WTC11 (cell line): Measurements from ENCODE around the gene TMPRSS13. TPM values are rescaled to one million over a fixed set of nuclear protein-coding genes. Genes with fewer than 3 reads are reported as not detected.

Experiments
- ATAC-seq: fragments of 200-7000 bp; cut with Tn5 transposase; 2 replicates; pipeline ENCODE4 v1.10.0; 2021; ENCODE audit warnings: mild to moderate bottlenecking, moderate library complexity
- CTCF ChIA-PET: fragments of 300-600 bp; sonication (Branson Sonifier 250); formaldehyde crosslinking; loops from one replicate; lab custom pipeline; 2021; ENCODE audit warnings: antibody characterized with exemption; lab: Charles Lee
- POLR2A ChIA-PET: fragments of 350-600 bp; sonication (Branson Sonifier 250); formaldehyde crosslinking; loops from one replicate; lab custom pipeline; 2021; ENCODE audit warnings: antibody characterized with exemption; lab: Charles Lee
- DNase-seq: peaks from one replicate; pipeline ENCODE4 v3.0.0; 2021; ENCODE audit warnings: low spot score
- H3K27ac Mint-ChIP-seq: 2 replicates; pipeline ENCODE4 v1.8.0; 2021; ENCODE audit warnings: mixed read lengths
- H3K27me3 Mint-ChIP-seq: 2 replicates; pipeline ENCODE4 v1.8.0; 2021; ENCODE audit warnings: low read depth, mild to moderate bottlenecking, moderate library complexity, mixed read lengths
- H3K36me3 Mint-ChIP-seq: 2 replicates; pipeline ENCODE4 v1.8.0; 2021; ENCODE audit warnings: mixed read lengths
- H3K4me1 Mint-ChIP-seq: 2 replicates; pipeline ENCODE4 v1.8.0; 2022; ENCODE audit warnings: mixed read lengths
- H3K4me3 Mint-ChIP-seq: 2 replicates; pipeline ENCODE4 v1.8.0; 2021; ENCODE audit warnings: mild to moderate bottlenecking, moderate library complexity, mixed read lengths
- H3K9me3 Mint-ChIP-seq: 2 replicates; pipeline ENCODE4 v1.8.0; 2021; ENCODE audit warnings: mixed read lengths
- CBFB ChIP-seq: sonication (generic); formaldehyde crosslinking; IDR thresholded peaks from 2 replicates; pipeline ENCODE4 v1.8.1; 2022; ENCODE audit warnings: mild to moderate bottlenecking, low read depth, missing genetic modification reagents
- ELF4 ChIP-seq: sonication (generic); formaldehyde crosslinking; IDR thresholded peaks from 2 replicates; pipeline ENCODE4 v1.8.1; 2022; ENCODE audit warnings: low read depth, mild to moderate bottlenecking, moderate library complexity, missing genetic modification reagents
- EMX1 ChIP-seq: fragments of 250-450 bp; sonication (Bioruptor Pico); IDR thresholded peaks from 2 replicates; pipeline ENCODE4 v1.8.0; 2021; ENCODE audit warnings: mild to moderate bottlenecking
- ESRRA ChIP-seq: sonication (generic); formaldehyde crosslinking; IDR thresholded peaks from 2 replicates; pipeline ENCODE4 v1.8.1; 2022; ENCODE audit warnings: mild to moderate bottlenecking, missing genetic modification reagents, borderline replicate concordance
- GABPB1 ChIP-seq: sonication (generic); formaldehyde crosslinking; IDR thresholded peaks from 2 replicates; pipeline ENCODE4 v1.8.1; 2023; ENCODE audit warnings: mild to moderate bottlenecking, missing genetic modification reagents
- GTF2I ChIP-seq: fragments of 250-450 bp; sonication (Bioruptor Pico); conservative IDR thresholded peaks from 2 replicates; pipeline ENCODE4 v1.4.0; 2021; ENCODE audit warnings: mild to moderate bottlenecking
- IRF2 ChIP-seq: sonication (generic); formaldehyde crosslinking; IDR thresholded peaks from 2 replicates; pipeline ENCODE4 v1.8.0; 2022; ENCODE audit warnings: low read depth, missing genetic modification reagents, borderline replicate concordance
- OVOL2 ChIP-seq: fragments of 250-450 bp; sonication (Bioruptor Pico); IDR thresholded peaks from 2 replicates; pipeline ENCODE4 v1.9.0; 2021; ENCODE audit warnings: mild to moderate bottlenecking, borderline replicate concordance
- PRRX2 ChIP-seq: fragments of 250-450 bp; sonication (Bioruptor Pico); IDR thresholded peaks from 2 replicates; pipeline ENCODE4 v1.8.0; 2021; ENCODE audit warnings: mild to moderate bottlenecking
- ZBTB21 ChIP-seq: sonication (generic); formaldehyde crosslinking; IDR thresholded peaks from 2 replicates; pipeline ENCODE4 v1.8.1; 2023; ENCODE audit warnings: mild to moderate bottlenecking, missing genetic modification reagents, borderline replicate concordance
- total RNA-seq: library from RNA; stranded (reverse); gene quantifications from 3 replicates; pipeline ENCODE4 v1.2.3, GENCODE V29; 2021
- TF ChIP-seq, protein P1 (sequence below): fragments of 250-450 bp; sonication (Bioruptor Pico); IDR thresholded peaks from 2 replicates; pipeline ENCODE4 v1.9.0; 2021; ENCODE audit warnings: mild to moderate bottlenecking
- TF ChIP-seq, protein P2 (sequence below): sonication (generic); formaldehyde crosslinking; IDR thresholded peaks from 2 replicates; pipeline ENCODE4 v1.8.1; 2023; ENCODE audit warnings: mild to moderate bottlenecking, missing genetic modification reagents
- TF ChIP-seq, protein P3 (sequence below): fragments of 250-450 bp; sonication (Bioruptor Pico); conservative IDR thresholded peaks from 2 replicates; pipeline ENCODE4 v1.9.0; 2021; ENCODE audit warnings: mild to moderate bottlenecking
- TF ChIP-seq, protein P4 (sequence below): sonication (generic); formaldehyde crosslinking; IDR thresholded peaks from 2 replicates; pipeline ENCODE4 v1.8.0; 2022; ENCODE audit warnings: mild to moderate bottlenecking, missing genetic modification reagents
- TF ChIP-seq, protein P5 (sequence below): fragments of 250-450 bp; sonication (Bioruptor Pico); IDR thresholded peaks from 2 replicates; pipeline ENCODE4 v1.8.0; 2021; ENCODE audit warnings: mild to moderate bottlenecking
- TF ChIP-seq, protein P6 (sequence below): sonication (generic); formaldehyde crosslinking; IDR thresholded peaks from 2 replicates; pipeline ENCODE4 v1.8.1; 2022; ENCODE audit warnings: mild to moderate bottlenecking, moderate library complexity, missing genetic modification reagents
- TF ChIP-seq, protein P7 (sequence below): sonication (generic); formaldehyde crosslinking; conservative IDR thresholded peaks from 2 replicates; pipeline ENCODE4 v1.8.1; 2023; ENCODE audit warnings: mild to moderate bottlenecking, low read depth, missing genetic modification reagents, moderate library complexity
- TF ChIP-seq, protein P8 (sequence below): sonication (generic); formaldehyde crosslinking; IDR thresholded peaks from 2 replicates; pipeline ENCODE4 v1.8.1; 2023; ENCODE audit warnings: mild to moderate bottlenecking, missing genetic modification reagents, moderate library complexity

TMPRSS13 gene
- total RNA-seq, 1 experiment from 2014 or later: 0.63 TPM

DNA sequence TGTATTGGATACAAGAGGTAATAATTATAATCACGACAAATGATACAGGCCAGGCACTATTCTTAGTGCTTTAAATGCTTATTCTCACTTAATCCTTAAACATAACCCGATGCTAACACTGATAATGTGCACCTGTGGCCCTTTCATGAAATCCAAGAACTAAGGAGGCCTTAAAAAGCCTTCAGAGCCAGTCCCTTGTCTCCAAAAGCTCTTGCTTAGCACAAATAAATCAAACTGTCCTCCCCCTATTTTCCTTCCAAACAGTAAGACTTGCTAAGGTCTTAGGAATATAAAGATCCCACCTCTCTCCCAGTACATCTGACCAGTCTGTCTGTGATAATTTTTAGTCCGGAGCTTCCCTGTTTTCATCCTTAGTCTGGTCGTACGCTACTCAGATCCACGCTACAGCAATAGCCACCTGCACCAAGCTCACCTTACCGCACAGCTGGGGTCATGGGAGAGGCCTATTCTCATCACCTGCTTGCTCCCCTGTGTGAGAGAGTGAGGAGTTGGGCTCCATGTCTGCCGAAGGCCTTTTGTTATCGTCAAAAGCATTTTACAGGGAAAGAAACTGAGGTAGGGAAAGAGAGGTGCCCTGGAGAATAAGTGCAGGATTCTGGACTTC lies 69.6 kb downstream of the TMPRSS13 start (continued):
- TF ChIP-seq, protein P1, sequence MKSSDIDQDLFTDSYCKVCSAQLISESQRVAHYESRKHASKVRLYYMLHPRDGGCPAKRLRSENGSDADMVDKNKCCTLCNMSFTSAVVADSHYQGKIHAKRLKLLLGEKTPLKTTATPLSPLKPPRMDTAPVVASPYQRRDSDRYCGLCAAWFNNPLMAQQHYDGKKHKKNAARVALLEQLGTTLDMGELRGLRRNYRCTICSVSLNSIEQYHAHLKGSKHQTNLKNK (CRISPR knock-in tag): no peak
- TF ChIP-seq, all 79 proteins: peak for 0

DNA sequence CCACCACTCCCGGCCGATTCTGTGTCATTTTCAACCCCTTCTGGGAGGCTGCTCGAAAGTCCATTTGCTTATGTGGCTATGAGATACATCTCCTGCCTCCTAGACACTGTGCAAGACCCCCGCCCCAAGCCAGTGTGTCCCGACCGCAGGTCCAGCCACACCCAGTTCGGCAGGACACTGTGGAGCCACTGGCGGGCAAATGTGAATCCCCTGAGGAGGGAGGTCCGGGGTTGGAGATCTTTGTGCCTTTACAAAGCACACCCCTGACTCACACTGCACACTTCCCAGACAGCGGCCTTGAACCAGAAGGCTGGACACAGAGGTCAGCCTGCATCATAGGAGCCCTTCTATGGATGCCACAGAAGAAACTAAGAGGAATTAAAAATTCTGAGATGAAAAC lies 70.1 kb downstream of the TMPRSS13 start:
- Mint-ChIP-seq H3K27ac (no peak overlapping the region), H3K9me3 (no peaks in the 10 kb centered on the region), H3K4me3 (no peak overlapping the region), H3K4me1 (peaks cover 40% of the 10 kb centered on the region), H3K27me3 (no peaks in the 10 kb centered on the region), H3K36me3 (no peaks in the 10 kb centered on the region)
- TF ChIP-seq GABPB1 (CRISPR knock-in tag): no peak
- TF ChIP-seq IRF2 (CRISPR knock-in tag): no peak
- TF ChIP-seq, protein P2, sequence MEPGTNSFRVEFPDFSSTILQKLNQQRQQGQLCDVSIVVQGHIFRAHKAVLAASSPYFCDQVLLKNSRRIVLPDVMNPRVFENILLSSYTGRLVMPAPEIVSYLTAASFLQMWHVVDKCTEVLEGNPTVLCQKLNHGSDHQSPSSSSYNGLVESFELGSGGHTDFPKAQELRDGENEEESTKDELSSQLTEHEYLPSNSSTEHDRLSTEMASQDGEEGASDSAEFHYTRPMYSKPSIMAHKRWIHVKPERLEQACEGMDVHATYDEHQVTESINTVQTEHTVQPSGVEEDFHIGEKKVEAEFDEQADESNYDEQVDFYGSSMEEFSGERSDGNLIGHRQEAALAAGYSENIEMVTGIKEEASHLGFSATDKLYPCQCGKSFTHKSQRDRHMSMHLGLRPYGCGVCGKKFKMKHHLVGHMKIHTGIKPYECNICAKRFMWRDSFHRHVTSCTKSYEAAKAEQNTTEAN (CRISPR knock-in tag): no peak
- TF ChIP-seq GTF2I (CRISPR knock-in tag): no peak
- TF ChIP-seq ZBTB21 (CRISPR knock-in tag): no peak
- TF ChIP-seq, protein P3, sequence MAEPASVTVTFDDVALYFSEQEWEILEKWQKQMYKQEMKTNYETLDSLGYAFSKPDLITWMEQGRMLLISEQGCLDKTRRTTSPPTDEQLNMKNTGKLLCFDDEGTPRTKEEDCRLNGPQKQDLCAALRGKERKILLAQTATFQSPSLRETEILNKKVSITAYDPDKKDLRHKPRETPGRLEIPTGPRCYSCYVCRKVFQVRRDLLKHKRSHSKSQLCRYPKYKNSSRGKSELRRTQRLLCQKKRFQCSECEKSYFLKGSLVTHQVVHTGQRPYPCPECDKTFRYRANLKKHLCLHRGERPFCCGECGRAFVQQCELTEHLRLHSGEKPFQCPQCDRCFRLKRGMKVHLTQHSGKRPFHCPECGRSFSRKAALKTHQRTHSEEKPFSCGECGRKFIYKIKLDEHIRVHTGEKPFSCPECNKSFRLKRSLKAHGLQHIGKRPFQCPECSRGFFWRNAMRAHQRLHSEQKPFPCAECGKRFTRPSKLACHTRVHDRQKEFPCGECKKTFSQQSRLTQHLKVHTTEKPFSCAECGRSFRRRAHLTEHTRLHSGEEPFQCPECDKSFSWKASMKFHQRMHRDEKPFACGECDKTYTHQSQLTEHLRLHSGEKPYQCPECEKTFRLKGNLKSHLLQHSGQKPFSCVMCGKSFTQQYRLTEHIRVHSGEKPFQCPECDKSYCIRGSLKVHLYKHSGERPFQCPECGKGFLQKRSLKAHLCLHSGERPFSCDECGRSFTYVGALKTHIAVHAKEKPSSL (CRISPR knock-in tag): no peak
- TF ChIP-seq CBFB (CRISPR knock-in tag): no peak
- ChIA-PET POLR2A (no interaction called here), CTCF (interaction anchor here (3.3 kb wide), 1 partner anchor 17 kb away, joined by 23 read pairs; the partner anchor contains the start of gene FXYD6)
- ATAC-seq: no peak
- DNase-seq: no peak

DNA sequence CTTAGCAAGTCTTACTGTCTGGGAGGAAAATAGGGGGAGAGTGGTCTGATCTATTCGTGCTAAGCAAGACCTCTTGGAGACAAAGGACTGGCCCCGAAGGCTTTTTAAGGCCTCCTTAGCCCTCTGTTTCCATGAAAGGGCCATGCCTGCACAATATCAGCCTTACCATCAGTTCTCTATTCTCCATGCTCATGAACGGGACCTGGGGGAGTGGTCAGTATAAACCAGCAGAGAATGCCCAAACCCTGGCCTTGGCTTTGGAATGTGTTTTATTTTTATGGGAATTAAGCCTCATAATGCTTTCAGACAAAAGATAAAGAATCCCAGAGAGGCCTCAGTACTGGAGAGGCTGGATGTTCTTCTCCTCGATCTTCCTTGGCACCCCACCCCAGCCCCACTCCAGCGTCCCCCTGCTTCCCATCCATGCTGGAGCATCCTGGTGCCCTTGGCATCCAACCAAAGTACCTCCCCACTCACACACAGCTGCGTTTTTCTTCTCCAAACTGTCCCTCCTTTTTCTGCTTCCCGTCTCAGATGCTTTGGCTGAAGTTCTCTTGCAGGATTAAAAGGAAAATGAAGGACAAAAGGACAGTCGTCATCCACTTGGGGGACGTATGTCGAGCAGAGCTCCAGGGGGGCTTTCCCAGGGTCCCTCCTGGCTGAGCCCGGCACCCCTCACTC lies 71.3 kb downstream of the TMPRSS13 start:
- ATAC-seq (no peak), DNase-seq (no peak)
- TF ChIP-seq, protein P4, sequence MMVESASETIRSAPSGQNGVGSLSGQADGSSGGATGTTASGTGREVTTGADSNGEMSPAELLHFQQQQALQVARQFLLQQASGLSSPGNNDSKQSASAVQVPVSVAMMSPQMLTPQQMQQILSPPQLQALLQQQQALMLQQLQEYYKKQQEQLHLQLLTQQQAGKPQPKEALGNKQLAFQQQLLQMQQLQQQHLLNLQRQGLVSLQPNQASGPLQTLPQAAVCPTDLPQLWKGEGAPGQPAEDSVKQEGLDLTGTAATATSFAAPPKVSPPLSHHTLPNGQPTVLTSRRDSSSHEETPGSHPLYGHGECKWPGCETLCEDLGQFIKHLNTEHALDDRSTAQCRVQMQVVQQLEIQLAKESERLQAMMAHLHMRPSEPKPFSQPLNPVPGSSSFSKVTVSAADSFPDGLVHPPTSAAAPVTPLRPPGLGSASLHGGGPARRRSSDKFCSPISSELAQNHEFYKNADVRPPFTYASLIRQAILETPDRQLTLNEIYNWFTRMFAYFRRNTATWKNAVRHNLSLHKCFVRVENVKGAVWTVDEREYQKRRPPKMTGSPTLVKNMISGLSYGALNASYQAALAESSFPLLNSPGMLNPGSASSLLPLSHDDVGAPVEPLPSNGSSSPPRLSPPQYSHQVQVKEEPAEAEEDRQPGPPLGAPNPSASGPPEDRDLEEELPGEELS: no peak
- no peak for TF ChIP-seq ESRRA (CRISPR knock-in tag)
- no peak for TF ChIP-seq EMX1 (CRISPR knock-in tag)
- TF ChIP-seq, protein P5, sequence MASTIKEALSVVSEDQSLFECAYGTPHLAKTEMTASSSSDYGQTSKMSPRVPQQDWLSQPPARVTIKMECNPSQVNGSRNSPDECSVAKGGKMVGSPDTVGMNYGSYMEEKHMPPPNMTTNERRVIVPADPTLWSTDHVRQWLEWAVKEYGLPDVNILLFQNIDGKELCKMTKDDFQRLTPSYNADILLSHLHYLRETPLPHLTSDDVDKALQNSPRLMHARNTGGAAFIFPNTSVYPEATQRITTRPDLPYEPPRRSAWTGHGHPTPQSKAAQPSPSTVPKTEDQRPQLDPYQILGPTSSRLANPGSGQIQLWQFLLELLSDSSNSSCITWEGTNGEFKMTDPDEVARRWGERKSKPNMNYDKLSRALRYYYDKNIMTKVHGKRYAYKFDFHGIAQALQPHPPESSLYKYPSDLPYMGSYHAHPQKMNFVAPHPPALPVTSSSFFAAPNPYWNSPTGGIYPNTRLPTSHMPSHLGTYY (CRISPR knock-in tag): no peak
- TF ChIP-seq, protein P6, sequence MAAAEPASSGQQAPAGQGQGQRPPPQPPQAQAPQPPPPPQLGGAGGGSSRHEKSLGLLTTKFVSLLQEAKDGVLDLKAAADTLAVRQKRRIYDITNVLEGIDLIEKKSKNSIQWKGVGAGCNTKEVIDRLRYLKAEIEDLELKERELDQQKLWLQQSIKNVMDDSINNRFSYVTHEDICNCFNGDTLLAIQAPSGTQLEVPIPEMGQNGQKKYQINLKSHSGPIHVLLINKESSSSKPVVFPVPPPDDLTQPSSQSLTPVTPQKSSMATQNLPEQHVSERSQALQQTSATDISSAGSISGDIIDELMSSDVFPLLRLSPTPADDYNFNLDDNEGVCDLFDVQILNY (CRISPR knock-in tag): no peak
- no peak for TF ChIP-seq OVOL2 (CRISPR knock-in tag)
- no peak for TF ChIP-seq GABPB1 (CRISPR knock-in tag)
- TF ChIP-seq, protein P7, sequence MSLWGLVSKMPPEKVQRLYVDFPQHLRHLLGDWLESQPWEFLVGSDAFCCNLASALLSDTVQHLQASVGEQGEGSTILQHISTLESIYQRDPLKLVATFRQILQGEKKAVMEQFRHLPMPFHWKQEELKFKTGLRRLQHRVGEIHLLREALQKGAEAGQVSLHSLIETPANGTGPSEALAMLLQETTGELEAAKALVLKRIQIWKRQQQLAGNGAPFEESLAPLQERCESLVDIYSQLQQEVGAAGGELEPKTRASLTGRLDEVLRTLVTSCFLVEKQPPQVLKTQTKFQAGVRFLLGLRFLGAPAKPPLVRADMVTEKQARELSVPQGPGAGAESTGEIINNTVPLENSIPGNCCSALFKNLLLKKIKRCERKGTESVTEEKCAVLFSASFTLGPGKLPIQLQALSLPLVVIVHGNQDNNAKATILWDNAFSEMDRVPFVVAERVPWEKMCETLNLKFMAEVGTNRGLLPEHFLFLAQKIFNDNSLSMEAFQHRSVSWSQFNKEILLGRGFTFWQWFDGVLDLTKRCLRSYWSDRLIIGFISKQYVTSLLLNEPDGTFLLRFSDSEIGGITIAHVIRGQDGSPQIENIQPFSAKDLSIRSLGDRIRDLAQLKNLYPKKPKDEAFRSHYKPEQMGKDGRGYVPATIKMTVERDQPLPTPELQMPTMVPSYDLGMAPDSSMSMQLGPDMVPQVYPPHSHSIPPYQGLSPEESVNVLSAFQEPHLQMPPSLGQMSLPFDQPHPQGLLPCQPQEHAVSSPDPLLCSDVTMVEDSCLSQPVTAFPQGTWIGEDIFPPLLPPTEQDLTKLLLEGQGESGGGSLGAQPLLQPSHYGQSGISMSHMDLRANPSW (CRISPR knock-in tag): no peak
- TF ChIP-seq ELF4 (CRISPR knock-in tag): no peak
- TF ChIP-seq, protein P8, sequence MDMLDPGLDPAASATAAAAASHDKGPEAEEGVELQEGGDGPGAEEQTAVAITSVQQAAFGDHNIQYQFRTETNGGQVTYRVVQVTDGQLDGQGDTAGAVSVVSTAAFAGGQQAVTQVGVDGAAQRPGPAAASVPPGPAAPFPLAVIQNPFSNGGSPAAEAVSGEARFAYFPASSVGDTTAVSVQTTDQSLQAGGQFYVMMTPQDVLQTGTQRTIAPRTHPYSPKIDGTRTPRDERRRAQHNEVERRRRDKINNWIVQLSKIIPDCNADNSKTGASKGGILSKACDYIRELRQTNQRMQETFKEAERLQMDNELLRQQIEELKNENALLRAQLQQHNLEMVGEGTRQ (CRISPR knock-in tag): no peak
- no peak for TF ChIP-seq PRRX2 (CRISPR knock-in tag)
- H3K4me1 Mint-ChIP-seq: peaks cover 40% of the 10 kb centered on the region
- no peaks in the 10 kb centered on the region; the same call in 1 of the 2 replicates for H3K27me3 Mint-ChIP-seq
- H3K27ac Mint-ChIP-seq: no peak overlapping the region
- H3K9me3 Mint-ChIP-seq: peaks cover 3% of the 10 kb centered on the region
- H3K36me3 Mint-ChIP-seq: peaks cover 2% of the 10 kb centered on the region; the same call in 1 of the 2 replicates
- ChIA-PET CTCF (no interaction called here), POLR2A (interaction anchor here (0.7 kb wide), 1 partner anchor 279 kb away, joined by 4 read pairs; no protein-coding TSS in a partner anchor)
- H3K4me3 Mint-ChIP-seq: no peak overlapping the region
